OCI-LY3 (cell line): ENCODE measurements around the gene MAN1B1.

Experiments
- EZH2phosphoT487 ChIP-seq: fragments of 200-600 bp; shearing (Covaris generic); IDR thresholded peaks from 2 replicates; pipeline ENCODE4 v1.6.1; 2018; ENCODE audit warnings: antibody characterized with exemption, mixed run types, low read depth
- TF ChIP-seq, protein P1 (sequence below): fragments of 200-600, 300-600 bp; sonication (generic); IDR thresholded peaks from 2 replicates; pipeline ENCODE4 v1.5.1; 2014; ENCODE audit warnings: antibody characterized with exemption, low read length, low read depth

DNA sequence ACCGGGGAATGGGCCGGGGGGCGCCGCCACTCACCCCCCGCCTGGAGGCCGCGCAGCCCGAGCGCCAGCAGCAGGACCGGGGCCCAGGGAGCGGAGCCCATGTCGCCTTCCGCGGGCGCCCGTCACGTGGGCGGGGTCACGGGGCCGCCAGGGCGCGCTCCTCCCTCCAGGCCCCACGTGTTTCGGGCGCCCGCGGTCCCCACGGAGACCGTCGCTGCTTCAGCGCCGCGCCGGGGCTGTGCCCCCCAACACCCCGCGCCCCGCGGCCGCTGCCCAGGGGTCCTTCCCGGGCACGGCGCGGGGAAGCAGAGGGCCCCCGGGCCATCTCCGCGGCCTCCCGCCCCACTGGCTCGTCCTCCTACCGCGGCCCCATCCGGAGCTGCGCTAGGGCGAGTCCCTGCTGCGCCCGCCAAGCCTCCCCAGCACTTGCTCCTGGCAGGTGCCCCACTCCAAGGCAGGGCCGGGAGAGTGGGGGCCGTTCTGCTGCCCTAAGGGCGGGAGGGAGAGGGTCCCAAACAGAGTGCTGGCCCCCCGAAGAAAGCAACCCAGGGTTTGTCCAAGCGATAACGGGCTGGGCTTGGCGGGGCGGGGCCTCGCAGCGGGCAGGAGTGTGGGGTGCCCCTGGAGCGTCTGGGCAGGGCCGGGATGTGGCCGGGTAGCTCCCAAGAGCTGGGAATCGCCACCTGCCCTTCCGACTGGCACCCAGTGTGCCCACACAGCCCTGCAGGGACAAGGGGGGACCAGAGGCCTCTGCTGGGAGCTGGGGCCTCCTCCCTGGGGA, 28.0 kb downstream of the MAN1B1 start, which contains the start of gene DPP7:
- TF ChIP-seq, protein P1, sequence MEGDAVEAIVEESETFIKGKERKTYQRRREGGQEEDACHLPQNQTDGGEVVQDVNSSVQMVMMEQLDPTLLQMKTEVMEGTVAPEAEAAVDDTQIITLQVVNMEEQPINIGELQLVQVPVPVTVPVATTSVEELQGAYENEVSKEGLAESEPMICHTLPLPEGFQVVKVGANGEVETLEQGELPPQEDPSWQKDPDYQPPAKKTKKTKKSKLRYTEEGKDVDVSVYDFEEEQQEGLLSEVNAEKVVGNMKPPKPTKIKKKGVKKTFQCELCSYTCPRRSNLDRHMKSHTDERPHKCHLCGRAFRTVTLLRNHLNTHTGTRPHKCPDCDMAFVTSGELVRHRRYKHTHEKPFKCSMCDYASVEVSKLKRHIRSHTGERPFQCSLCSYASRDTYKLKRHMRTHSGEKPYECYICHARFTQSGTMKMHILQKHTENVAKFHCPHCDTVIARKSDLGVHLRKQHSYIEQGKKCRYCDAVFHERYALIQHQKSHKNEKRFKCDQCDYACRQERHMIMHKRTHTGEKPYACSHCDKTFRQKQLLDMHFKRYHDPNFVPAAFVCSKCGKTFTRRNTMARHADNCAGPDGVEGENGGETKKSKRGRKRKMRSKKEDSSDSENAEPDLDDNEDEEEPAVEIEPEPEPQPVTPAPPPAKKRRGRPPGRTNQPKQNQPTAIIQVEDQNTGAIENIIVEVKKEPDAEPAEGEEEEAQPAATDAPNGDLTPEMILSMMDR: no peak
- TF ChIP-seq EZH2phosphoT487: no peak
